Gastroesophageal sphincter (tissue), 4 donors: ENCODE results near the gene GPR183. TPM values are rescaled to one million over a fixed set of nuclear protein-coding genes. Genes with fewer than 3 reads are reported as not detected.

Experiments
- ATAC-seq: fragments of 150-250 bp; one replicate; pipeline ENCODE4 v1.9.1; 2016; ENCODE audit warnings: mild to moderate bottlenecking, moderate library complexity
- H3K27ac ChIP-seq, 4 donors: fragments of 200-600 bp; sonication (generic) in 3 of 4; 1 replicate in 3 of 4; 2 replicates in 1 of 4; pipeline ENCODE4 v1.5.1; 2016 to 2019
- H3K27me3 ChIP-seq: fragments of 200-600 bp; sonication (generic); one replicate; pipeline ENCODE4 v1.5.1; 2019
- H3K36me3 ChIP-seq, 2 donors: fragments of 200-600 bp; sonication (generic); one replicate each; pipeline ENCODE4 v1.5.1; 2019; ENCODE audit warnings: control low read depth in 1 of 2
- H3K4me1 ChIP-seq, 3 donors: fragments of 200-600 bp; sonication (generic); 1 replicate in 2 of 3; 2 replicates in 1 of 3; pipeline ENCODE4 v1.5.1; 2016 to 2019; ENCODE audit warnings: control low read depth in 2 of 3
- H3K4me3 ChIP-seq, 2 donors: fragments of 200-600 bp; sonication (generic); one replicate each; pipeline ENCODE4 v1.5.1; 2019; ENCODE audit warnings: mild to moderate bottlenecking in 1 of 2, moderate library complexity in 1 of 2
- H3K9me3 ChIP-seq, 3 donors: fragments of 200-600 bp; sonication (generic); one replicate each; pipeline ENCODE4 v1.5.1; 2017 to 2019; ENCODE audit warnings: control low read depth in 2 of 3
- CTCF ChIP-seq, 4 experiments: fragments of 200-600 bp in 2 of 4; fragments of 450-650 bp in 2 of 4; sonication (generic) in 1 of 4; IDR thresholded peaks; one replicate each; pipeline ENCODE4 v1.5.1; 2017 to 2019; ENCODE audit warnings: antibody characterized with exemption in 4 of 4, mild to moderate bottlenecking in 2 of 4, moderate library complexity in 2 of 4
- EP300 ChIP-seq: sonication (generic); formaldehyde crosslinking; IDR thresholded peaks from one replicate; pipeline ENCODE4 v1.6.1; 2017; ENCODE audit warnings: antibody characterized with exemption, mild to moderate bottlenecking
- POLR2A ChIP-seq, 2 donors: fragments of 450-650 bp; IDR thresholded peaks; one replicate each; pipeline ENCODE4 v1.6.1; 2017; ENCODE audit warnings: antibody characterized with exemption in 2 of 2, mild to moderate bottlenecking in 2 of 2, moderate library complexity in 1 of 2
- POLR2AphosphoS5 ChIP-seq: sonication (generic); formaldehyde crosslinking; IDR thresholded peaks from one replicate; pipeline ENCODE4 v1.6.1; 2017; ENCODE audit warnings: antibody characterized with exemption
- WGBS, 2 donors: methylation state at CpG; one replicate each; pipeline ENCODE4 v1.1.5; 2018; ENCODE audit warnings: low coverage in 1 of 2; 5-methylcytosine and 5-hydroxymethylcytosine counted together
- total RNA-seq, 4 donors: library from RNA; depleted of rRNA; stranded (reverse); fragments of >200 nt; gene quantifications; one replicate each; pipeline ENCODE4 v1.1.0, GENCODE V29; 2016

Gene GPR183
- total RNA-seq, 4 donors from 2014 or later, result 11.5 to 23.8 (median 18.1) TPM

- no peak overlapping the region for H3K4me3 ChIP-seq
- no peak for ATAC-seq
- 100% methylated on average over 1 of the region's 1 CpG; no CpG with 5 or more reads in 1 of the 2 donors for WGBS, 2 donors
These were observed 22.3 kb upstream of the GPR183 start for GRCh38 chr13:99329477-99329876.

GRCh38 chr13:99327761-99328160 is 20.6 kb upstream of the GPR183 start:
- Histone ChIP-seq H3K27me3 (no peaks in the 10 kb centered on the region), H3K4me1 (peaks cover 0 to under 1% (median 0%) of the 10 kb centered on the region in 3 donors), H3K4me3 (no peak overlapping the region), H3K9me3 (no peaks in the 10 kb centered on the region), H3K36me3 (peaks cover 0 to 12% of the 10 kb centered on the region in 2 donors), H3K27ac (no peak overlapping the region)
- TF ChIP-seq EP300 (no peak), POLR2AphosphoS5 (no peak), CTCF (IDR thresholded peaks at IDR 0.05) (no peak), POLR2A (IDR thresholded peaks at IDR 0.05) (no peak)
- ATAC-seq, result no peak
- 95 to 100% methylated on average over 2 of the region's 2 CpGs for WGBS, 2 donors

More at GRCh38 chr13:99329477-99329876, 22.3 kb upstream of the GPR183 start:
- Histone ChIP-seq H3K9me3 (no peaks in the 10 kb centered on the region), H3K36me3 (peaks cover 0 to 12% of the 10 kb centered on the region in 2 donors), H3K4me1 (no peaks in the 10 kb centered on the region), H3K27me3 (no peaks in the 10 kb centered on the region), H3K27ac (no peak overlapping the region)
- TF ChIP-seq EP300 (no peak), POLR2AphosphoS5 (no peak), POLR2A (IDR thresholded peaks at IDR 0.05) (no peak), CTCF (IDR thresholded peaks at IDR 0.05) (no peak)

GRCh38 chr13:99327126-99327525 is 19.9 kb upstream of the GPR183 start:
- H3K4me1 ChIP-seq, result peaks cover 0 to 7% (median 0%) of the 10 kb centered on the region in 3 donors
- 93 to 95% methylated on average over 2 of the region's 2 CpGs for WGBS, 2 donors
- no peak overlapping the region for H3K4me3 ChIP-seq
- peaks cover 0 to 12% of the 10 kb centered on the region in 2 donors for H3K36me3 ChIP-seq
- H3K27me3 ChIP-seq, result no peaks in the 10 kb centered on the region
- ATAC-seq, result no peak
- no peaks in the 10 kb centered on the region for H3K9me3 ChIP-seq
- TF ChIP-seq POLR2A (IDR thresholded peaks at IDR 0.05) (no peak), CTCF (IDR thresholded peaks at IDR 0.05) (no peak), POLR2AphosphoS5 (no peak), EP300 (no peak)
- H3K27ac ChIP-seq, result no peak overlapping the region

GRCh38 chr13:99326012-99326411 is 18.8 kb upstream of the GPR183 start:
- TF ChIP-seq POLR2AphosphoS5 (no peak), EP300 (no peak), POLR2A (IDR thresholded peaks at IDR 0.05) (no peak), CTCF (IDR thresholded peaks at IDR 0.05) (no peak)
- no peak overlapping the region for H3K27ac ChIP-seq
- H3K4me3 ChIP-seq, result no peak overlapping the region
- no peaks in the 10 kb centered on the region for H3K27me3 ChIP-seq
- no peaks in the 10 kb centered on the region for H3K9me3 ChIP-seq
- H3K4me1 ChIP-seq, result peaks cover 0 to 18% (median under 1%) of the 10 kb centered on the region in 3 donors
- ATAC-seq, result no peak
- peaks cover 0 to 12% of the 10 kb centered on the region in 2 donors for H3K36me3 ChIP-seq

GRCh38 chr13:99323488-99323887 is 16.3 kb upstream of the GPR183 start:
- Histone ChIP-seq H3K36me3 (peaks cover 0 to 9% of the 10 kb centered on the region in 2 donors), H3K27ac (no peak overlapping the region), H3K4me3 (no peak overlapping the region), H3K27me3 (no peaks in the 10 kb centered on the region), H3K4me1 (peaks cover 0 to 36% (median 7%) of the 10 kb centered on the region in 3 donors), H3K9me3 (no peaks in the 10 kb centered on the region)
- ATAC-seq, result no peak
- TF ChIP-seq POLR2AphosphoS5 (no peak), POLR2A (IDR thresholded peaks at IDR 0.05) (no peak), CTCF (IDR thresholded peaks at IDR 0.05) (no peak)
- WGBS, 2 donors, result 74 to 77% methylated on average over 3 of the region's 3 CpGs
